GM21717 (cell line): ENCODE results near the gene ZNF878.

ENCODE experiments used
- ATAC-seq: cut with Tn5 transposase; IDR thresholded peaks from one replicate; pipeline ENCODE4 v1.9.1; 2021; ENCODE audit warnings: mild to moderate bottlenecking, moderate library complexity; ENCODE audit not compliant: unreplicated experiment

The ZNF878 gene

GRCh38 chr19:12035220-12036172, 17.3 kb downstream of the ZNF878 start, which contains the start of gene ZNF433:
ZNF433 (minus strand) TSS chr19:12035679; CDS start chr19:12035539, 140 bp downstream.
- ATAC-seq = peak; percentile 75

- no peak for ATAC-seq
These were observed 18.1 kb downstream of the ZNF878 start for GRCh38 chr19:12034620-12035019.

GRCh38 chr19:12034198-12034597, 18.6 kb downstream of the ZNF878 start:
- no peak for ATAC-seq

GRCh38 chr19:12015753-12016116, 37.0 kb downstream of the ZNF878 start:
- ATAC-seq = no peak

GRCh38 chr19:12015015-12015752, 37.6 kb downstream of the ZNF878 start:
- no peak for ATAC-seq

GRCh38 chr19:12000152-12000981, 52.4 kb downstream of the ZNF878 start:
- ATAC-seq = no peak

GRCh38 chr19:11995174-11995573, 57.6 kb downstream of the ZNF878 start:
- no peak for ATAC-seq
